Endothelial cell (in vitro differentiated cells): ENCODE data around the gene UPF1. TPM values are rescaled to one million over a fixed set of nuclear protein-coding genes. Genes with fewer than 3 reads are reported as not detected.

Experiments
- DNase-seq: peaks from one replicate; pipeline ENCODE4 v3.0.0; 2021; ENCODE audit warnings: low spot score
- H3K27ac Mint-ChIP-seq: one replicate; pipeline ENCODE4 v1.8.0; 2021; ENCODE audit warnings: mixed read lengths, inconsistent platforms; ENCODE audit not compliant: unreplicated experiment
- H3K27me3 Mint-ChIP-seq: one replicate; pipeline ENCODE4 v1.8.0; 2021; ENCODE audit warnings: mild to moderate bottlenecking, moderate library complexity, mixed read lengths, inconsistent platforms; ENCODE audit not compliant: unreplicated experiment
- H3K36me3 Mint-ChIP-seq: one replicate; pipeline ENCODE4 v1.8.0; 2021; ENCODE audit warnings: mild to moderate bottlenecking, low read depth, mixed read lengths, inconsistent platforms; ENCODE audit not compliant: unreplicated experiment
- H3K4me1 Mint-ChIP-seq: one replicate; pipeline ENCODE4 v1.8.0; 2021; ENCODE audit warnings: mild to moderate bottlenecking, mixed read lengths, inconsistent platforms; ENCODE audit not compliant: unreplicated experiment
- H3K4me3 Mint-ChIP-seq: one replicate; pipeline ENCODE4 v1.8.0; 2021; ENCODE audit warnings: mild to moderate bottlenecking, mixed read lengths, inconsistent platforms; ENCODE audit not compliant: unreplicated experiment
- H3K9me3 Mint-ChIP-seq: one replicate; pipeline ENCODE4 v1.8.0; 2021; ENCODE audit warnings: mixed read lengths, inconsistent platforms; ENCODE audit not compliant: unreplicated experiment
- total RNA-seq: library from RNA; stranded (reverse); fragmentation: NEBNext Ultra II Directional; extraction: Animal tissue kit (Norgen Biotek cat#: 25700); gene quantifications from one replicate; pipeline ENCODE4 v1.2.1, GENCODE V29; 2021; ENCODE audit not compliant: unreplicated experiment
- TF ChIP-seq, protein P1 (sequence below): fragments of 200-600 bp; sonication (generic); IDR thresholded peaks from one replicate; pipeline ENCODE4 v1.5.0; 2021; ENCODE audit warnings: antibody characterized with exemption; ENCODE audit not compliant: unreplicated experiment

UPF1 gene
- total RNA-seq, 1 donor from 2014 or later: 69.8 TPM

DNA sequence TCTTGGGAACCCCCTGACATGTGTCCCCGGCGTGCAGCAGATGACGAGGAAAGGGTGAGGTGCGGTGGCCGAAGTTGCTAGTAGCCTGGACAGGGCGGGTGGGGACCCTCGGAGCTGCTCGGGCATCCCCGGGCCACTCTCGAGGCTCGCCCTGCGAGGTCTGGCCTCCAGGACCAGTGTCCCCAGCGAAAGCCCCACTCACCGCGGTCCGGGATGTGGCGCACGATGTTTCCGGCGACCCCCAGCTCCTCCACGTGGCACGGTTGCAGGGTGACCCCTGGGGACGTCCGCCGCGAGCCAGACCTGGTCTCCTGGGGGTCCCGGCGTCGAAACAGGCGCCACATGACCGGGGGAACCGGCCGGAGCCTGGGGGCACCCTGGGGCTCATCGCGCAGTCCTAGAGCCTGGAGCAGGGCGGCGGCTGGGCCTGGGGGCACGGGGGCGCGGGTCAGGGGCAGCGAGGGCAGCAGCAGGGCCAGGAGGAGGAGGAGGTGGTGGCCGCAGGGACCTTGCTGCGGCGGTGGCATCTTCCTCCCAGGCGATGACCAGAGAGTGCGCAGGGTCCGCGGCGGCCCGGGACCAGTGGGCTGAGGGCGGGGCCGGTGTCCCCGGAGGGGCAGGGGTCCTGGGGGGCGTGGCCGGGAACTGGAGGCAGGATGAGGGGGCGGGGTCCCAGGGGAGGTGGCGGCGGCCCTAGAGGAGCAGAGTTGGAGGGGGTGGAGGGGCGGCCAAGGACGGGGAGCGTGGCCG lies 38.2 kb downstream of the UPF1 start:
- H3K9me3 Mint-ChIP-seq: no peaks in the 10 kb centered on the region
- H3K27me3 Mint-ChIP-seq: peaks cover 20% of the 10 kb centered on the region
- H3K4me3 Mint-ChIP-seq: no peak overlapping the region
- no peak for DNase-seq
- H3K27ac Mint-ChIP-seq: no peak overlapping the region
- peaks cover 20% of the 10 kb centered on the region for H3K36me3 Mint-ChIP-seq
- TF ChIP-seq, protein P1, sequence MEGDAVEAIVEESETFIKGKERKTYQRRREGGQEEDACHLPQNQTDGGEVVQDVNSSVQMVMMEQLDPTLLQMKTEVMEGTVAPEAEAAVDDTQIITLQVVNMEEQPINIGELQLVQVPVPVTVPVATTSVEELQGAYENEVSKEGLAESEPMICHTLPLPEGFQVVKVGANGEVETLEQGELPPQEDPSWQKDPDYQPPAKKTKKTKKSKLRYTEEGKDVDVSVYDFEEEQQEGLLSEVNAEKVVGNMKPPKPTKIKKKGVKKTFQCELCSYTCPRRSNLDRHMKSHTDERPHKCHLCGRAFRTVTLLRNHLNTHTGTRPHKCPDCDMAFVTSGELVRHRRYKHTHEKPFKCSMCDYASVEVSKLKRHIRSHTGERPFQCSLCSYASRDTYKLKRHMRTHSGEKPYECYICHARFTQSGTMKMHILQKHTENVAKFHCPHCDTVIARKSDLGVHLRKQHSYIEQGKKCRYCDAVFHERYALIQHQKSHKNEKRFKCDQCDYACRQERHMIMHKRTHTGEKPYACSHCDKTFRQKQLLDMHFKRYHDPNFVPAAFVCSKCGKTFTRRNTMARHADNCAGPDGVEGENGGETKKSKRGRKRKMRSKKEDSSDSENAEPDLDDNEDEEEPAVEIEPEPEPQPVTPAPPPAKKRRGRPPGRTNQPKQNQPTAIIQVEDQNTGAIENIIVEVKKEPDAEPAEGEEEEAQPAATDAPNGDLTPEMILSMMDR: no peak
- no peaks in the 10 kb centered on the region for H3K4me1 Mint-ChIP-seq

DNA sequence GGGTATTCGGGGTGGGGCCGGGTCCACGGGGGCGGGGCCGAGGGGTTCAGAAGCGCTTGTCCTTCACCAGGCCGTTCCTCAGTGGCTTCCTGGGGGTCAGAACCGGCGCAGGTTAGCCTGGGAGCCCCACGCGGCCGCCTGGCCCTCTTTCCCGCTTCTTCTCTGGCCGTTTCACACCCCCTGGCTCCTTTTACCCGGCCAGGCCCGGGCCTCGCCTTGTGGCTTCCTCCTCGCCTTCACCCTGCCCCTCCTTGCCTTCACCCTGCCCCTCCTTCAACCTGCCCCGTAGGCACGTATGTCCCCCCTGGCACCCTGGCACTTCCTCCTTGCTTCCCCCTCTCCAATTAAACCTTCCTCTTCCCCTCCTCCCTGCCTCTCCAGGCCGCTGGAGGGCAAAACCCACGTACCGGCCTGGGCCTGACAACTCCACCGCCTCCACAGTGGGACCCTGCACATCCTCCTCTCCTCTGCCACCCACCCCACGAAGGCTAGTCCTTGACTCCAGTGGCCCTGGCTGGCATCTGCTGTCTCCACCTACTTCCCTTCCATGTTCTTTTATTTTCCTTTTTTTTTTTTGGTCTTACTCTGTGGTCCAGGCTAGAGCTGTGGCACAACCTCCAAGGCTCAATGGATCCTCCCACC lies 38.9 kb downstream of the UPF1 start:
- Mint-ChIP-seq H3K27me3 (peaks cover 22% of the 10 kb centered on the region), H3K36me3 (peaks cover 23% of the 10 kb centered on the region), H3K4me3 (no peak overlapping the region), H3K27ac (peak overlapping the region; percentile 80), H3K4me1 (no peaks in the 10 kb centered on the region), H3K9me3 (no peaks in the 10 kb centered on the region)
- no peak for DNase-seq
- TF ChIP-seq, protein P1: no peak

DNA sequence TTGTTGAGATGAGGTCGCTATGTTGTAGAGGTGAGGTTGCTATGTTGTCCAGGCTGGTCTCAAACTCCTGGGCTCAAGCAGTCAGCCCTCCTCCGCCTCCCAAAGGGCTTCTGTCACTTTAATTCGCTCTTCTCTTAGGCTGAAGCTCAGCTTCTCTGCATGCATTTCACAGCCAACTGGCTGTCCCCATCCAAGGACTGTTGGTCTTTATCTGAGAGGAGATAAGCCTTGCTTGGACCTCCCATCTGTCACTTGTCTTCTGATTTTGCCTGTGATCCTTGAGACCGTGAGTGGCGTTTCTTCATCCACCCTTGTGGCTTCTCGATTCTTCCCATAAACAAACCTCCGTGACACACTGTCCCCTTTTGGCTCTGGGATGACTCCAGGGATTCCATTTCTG lies 39.8 kb downstream of the UPF1 start:
- peaks cover 25% of the 10 kb centered on the region for H3K27me3 Mint-ChIP-seq
- peaks cover 29% of the 10 kb centered on the region for H3K36me3 Mint-ChIP-seq
- peak overlapping the region; percentile 10 for H3K4me3 Mint-ChIP-seq
- H3K27ac Mint-ChIP-seq: peak overlapping the region; percentile 9
- DNase-seq: no peak
- TF ChIP-seq, protein P1: no peak
- H3K4me1 Mint-ChIP-seq: no peaks in the 10 kb centered on the region
- no peaks in the 10 kb centered on the region for H3K9me3 Mint-ChIP-seq

DNA sequence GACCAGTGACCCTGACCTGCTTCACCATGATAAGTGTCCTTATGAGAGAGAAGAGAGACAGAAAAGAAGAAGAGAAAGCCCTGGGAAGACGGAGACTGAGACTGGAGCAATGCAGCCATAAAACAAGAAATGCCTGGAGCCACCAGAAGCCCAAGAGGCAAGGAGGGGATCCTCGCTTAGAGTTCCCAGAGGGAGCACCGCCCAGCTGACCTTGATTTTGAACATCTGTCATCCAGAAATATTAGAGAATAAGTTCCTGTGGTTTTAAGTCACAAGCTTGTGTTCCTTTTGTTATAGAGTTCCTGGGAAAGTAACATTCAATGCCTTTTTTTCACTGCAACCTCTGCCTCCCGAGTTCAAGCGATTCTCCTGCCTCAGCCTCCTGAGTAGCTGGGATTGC lies 44.0 kb downstream of the UPF1 start:
- H3K36me3 Mint-ChIP-seq: peaks cover 35% of the 10 kb centered on the region
- no peaks in the 10 kb centered on the region for H3K4me1 Mint-ChIP-seq
- TF ChIP-seq, protein P1: no peak
- H3K27ac Mint-ChIP-seq: no peak overlapping the region
- DNase-seq: no peak
- no peaks in the 10 kb centered on the region for H3K9me3 Mint-ChIP-seq
- H3K27me3 Mint-ChIP-seq: peaks cover 22% of the 10 kb centered on the region
- no peak overlapping the region for H3K4me3 Mint-ChIP-seq

- H3K27ac Mint-ChIP-seq: no peak overlapping the region
- H3K4me3 Mint-ChIP-seq: peak overlapping the region; percentile 70
- DNase-seq: no peak
- H3K36me3 Mint-ChIP-seq: peaks cover 41% of the 10 kb centered on the region
- H3K4me1 Mint-ChIP-seq: no peaks in the 10 kb centered on the region
- TF ChIP-seq, protein P1: no peak
- peaks cover 13% of the 10 kb centered on the region for H3K27me3 Mint-ChIP-seq
- no peaks in the 10 kb centered on the region for H3K9me3 Mint-ChIP-seq
Observed at GRCh38 chr19:18876865-18877264, 45.1 kb downstream of the UPF1 start.
